T-helper 2 cell treated with Interferon-gamma antibody and Interleukin-4, amounts not matched to agents 100 ng/mL and 5 ng/mL, for 36 hours (primary cell): ENCODE results near the gene POLN. TPM values are rescaled to one million over a fixed set of nuclear protein-coding genes. Genes with fewer than 3 reads are reported as not detected.
"Not testable (repeated sequence)": the region's sequence is repeated elsewhere in the genome, so short reads cannot be mapped to it uniquely, and the experiment has no call there.

Experiments
- intact Hi-C: fragments of 100-400 bp; cut with micrococcal nuclease; formaldehyde crosslinking; loops from one replicate; pipeline ENCODE4 v1.15.1; 2023
- total RNA-seq: library from RNA; stranded (reverse); gene quantifications from 2 replicates; pipeline ENCODE4 v1.2.3, GENCODE V29; 2022

POLN gene
- total RNA-seq, 1 donor from 2014 or later: 4.0 TPM

- intact Hi-C loops: loop anchor here (10.0 kb wide), 2 partner anchors 127 to 167 kb away; partner anchors contain the start of gene NELFA
These were observed 69.8 kb downstream of the POLN start for GRCh38 chr4:2172161-2172560.

DNA sequence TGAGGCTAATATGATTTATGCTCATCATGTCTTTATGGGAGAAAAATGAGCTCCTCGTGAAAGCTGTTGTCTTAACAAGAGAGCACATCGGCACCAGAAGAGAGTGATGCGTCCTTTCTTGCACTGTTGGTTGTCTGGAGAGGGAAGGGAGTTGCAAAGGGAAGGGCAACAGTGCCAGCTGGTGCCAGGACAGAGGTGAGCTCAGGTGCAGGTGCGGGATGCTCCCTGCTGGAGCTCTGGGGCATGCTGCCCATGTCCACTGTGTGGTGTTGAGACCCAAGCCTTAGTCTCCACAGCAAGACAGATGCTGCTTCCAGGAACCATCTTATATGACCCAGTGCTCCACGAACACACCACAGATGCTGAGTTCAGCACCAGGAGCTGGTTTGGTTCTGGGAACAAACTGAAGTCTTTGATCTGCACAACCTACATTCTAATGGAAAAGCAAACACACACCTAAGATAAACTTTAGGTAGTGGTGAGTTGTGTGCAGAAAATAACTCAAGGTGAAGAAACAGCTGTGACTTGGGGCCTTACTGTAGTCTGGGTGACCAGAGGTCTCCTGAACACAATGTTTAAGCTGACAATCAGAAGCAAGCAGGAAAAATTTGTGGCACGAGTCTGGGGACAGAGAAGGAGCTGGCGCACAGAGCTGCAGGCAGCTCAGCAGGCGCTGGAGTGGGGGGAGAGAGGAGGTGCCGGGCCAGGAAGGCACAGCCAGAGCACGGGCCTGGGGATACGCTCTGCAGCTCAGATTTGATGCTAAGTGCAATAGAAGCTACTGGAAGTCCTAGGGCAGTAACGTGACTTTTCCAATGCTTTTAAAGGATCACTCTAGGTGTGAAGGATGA, 73.2 kb downstream of the POLN start:
- intact Hi-C loops: no loop called here

GRCh38 chr4:2166253-2166652, 75.7 kb downstream of the POLN start:
- intact Hi-C loops: no loop called here

DNA sequence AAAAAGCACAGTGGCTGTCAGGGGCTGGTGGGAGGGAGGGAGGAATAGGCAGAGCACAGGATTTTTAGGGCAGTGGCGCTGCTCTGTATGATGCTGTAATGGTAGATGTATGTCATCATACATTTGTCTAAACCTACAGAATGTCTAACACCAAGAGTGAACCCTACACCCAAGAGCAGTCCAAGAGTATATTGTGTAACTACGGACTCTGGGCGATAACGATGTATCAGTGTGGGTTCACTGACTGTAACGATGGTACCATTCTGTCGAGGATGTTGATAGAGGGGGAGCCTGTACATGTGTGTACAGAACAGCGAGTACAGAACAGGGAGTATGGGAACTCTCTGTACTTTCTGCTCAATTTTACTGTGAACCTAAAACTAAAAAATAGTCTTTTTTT, 76.5 kb downstream of the POLN start:
- intact Hi-C loops: no loop called here

- intact Hi-C loops: no loop called here
These were observed 78.6 kb downstream of the POLN start for GRCh38 chr4:2163311-2163821.

DNA sequence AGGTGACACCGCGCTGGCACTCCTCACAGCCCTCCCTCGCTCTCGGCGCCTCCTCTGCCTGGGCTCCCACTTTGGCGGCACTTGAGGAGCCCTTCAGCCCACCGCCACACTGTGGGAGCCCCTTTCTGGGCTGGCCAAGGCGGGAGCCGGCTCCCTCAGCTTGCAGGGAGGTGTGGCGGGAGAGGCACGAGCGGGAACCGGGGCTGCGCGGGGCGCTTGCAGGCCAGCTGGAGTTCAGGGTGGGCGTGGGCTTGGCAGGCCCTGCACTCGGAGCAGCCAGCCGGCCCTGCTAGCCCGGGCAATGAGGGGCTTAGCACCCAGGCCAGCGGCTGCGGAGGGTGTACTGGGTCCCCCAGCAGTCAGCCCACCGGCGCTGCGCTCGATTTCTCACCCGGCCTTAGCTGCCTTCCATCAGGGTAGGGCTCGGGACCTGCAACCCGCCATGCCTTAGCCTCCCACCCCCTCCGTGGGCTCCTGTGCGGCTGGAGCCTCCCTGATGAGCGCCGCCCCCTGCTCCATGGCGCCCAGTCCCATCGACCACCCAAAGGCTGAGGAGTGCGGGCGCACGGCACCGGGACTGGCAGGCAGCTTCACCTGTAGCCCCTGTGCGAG, 80.7 kb downstream of the POLN start:
- intact Hi-C loops: not testable (repeated sequence)

DNA sequence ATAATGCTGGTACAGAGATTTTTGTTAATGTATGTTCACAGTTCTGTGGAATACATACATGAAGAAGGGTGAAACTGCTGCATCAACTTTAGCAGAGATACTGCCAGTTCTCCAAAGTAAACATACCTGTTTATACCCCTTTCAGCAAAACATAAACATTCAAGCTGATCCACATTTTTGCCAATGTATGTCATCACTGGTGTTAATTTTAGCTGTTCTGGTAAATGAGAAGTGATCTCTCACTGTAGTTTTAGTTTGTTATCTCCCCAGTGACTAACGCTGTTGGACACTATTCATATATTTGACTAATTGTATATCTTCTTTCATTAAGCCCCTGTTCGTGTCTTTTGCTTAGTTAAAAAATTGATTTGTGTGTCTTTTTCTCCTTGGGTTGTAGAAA, 82.0 kb downstream of the POLN start:
- intact Hi-C loops: no loop called here

- intact Hi-C loops: no loop called here
These were observed 86.7 kb downstream of the POLN start for GRCh38 chr4:2155246-2155645.

DNA sequence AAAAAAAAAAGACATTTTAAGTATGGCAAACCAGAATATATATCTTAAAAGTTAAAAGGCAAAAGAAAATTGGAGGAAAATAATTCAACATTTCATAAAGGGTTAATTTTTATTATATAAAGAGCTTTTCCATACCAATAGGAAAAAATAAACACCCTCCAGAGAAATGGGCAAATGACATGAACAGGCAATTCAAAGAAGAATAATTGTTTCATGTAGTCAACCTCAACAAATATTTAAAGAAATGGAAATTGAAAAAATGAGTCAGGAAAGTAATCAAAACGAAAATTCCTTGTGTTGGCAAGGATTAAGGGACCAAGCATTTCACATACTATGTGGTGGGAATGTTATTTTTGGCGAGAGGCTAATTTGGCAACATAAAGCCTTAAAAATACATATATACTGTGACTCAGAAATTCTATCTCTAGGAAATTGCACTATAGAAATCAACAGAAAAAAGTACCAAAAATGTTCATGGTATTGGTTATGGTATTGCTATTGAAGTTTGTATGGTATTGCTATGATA, 87.6 kb downstream of the POLN start:
- intact Hi-C loops: no loop called here

- intact Hi-C loops: no loop called here
These were observed 90.4 kb downstream of the POLN start for GRCh38 chr4:2151544-2151943.

- intact Hi-C loops: no loop called here
These were observed 91.8 kb downstream of the POLN start for GRCh38 chr4:2150076-2150475.

- intact Hi-C loops: no loop called here
These were observed 99.1 kb downstream of the POLN start for GRCh38 chr4:2142630-2143427.

- intact Hi-C loops: no loop called here
These were observed 100.0 kb downstream of the POLN start for GRCh38 chr4:2141762-2142451.

DNA sequence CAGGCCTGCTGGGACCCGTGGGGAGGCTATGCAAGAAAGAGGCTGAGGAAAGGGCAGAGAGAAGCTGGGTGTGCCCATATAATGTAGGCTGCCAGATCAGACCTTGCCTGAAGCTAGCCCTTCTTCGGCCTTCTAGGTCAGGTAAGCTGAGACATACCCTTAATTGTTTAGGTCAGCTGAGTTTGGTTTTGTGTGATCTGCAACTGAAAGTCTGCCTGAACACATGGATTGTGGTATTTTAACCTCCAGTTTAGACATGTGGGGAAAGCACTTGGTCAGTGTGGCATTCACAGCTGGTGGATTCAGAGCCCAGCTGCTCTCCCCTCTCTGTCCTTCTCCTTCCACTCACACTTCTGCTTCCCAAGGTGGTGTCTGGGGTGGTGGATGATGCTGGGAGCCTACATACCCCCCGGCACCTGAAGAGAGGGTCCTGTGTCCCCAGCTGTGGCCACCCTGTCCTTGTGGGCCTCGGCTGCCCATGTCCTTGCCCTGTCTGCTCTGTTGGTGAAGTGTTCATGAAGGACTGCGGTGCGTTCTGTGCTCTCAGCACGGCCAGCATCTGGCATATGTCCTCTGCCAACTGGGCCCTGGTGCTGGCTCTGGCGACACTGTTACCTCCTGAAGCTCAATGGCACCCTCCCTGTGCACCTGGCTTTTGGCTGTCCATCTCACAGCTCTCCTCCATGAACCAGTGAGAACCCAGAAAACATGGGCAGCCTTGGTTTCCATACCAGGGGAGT, 100.7 kb downstream of the POLN start:
- intact Hi-C loops: no loop called here

GRCh38 chr4:2138846-2139500, 102.9 kb downstream of the POLN start:
- intact Hi-C loops: no loop called here

DNA sequence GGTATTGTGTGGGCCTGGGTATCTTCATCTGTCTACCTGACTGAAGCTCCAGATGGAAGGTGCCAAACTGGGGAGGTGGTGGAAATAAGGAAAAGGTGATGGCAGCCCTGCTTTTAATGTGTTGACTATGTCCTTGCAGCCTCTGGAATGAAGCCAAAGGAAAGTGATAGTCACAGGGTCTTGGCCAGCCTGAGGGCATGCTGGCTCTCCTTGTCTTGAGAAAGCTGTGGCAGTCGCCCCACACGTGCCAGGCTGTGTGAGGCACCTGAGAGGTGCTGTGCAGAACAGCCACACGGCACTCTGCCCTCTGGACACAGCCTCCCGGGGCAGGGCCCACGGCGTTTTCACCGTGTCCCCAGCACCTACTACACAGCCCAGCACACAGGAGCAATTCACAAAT, 105.2 kb downstream of the POLN start:
- intact Hi-C loops: no loop called here

GRCh38 chr4:2135083-2135482, 106.8 kb downstream of the POLN start:
- intact Hi-C loops: no loop called here

DNA sequence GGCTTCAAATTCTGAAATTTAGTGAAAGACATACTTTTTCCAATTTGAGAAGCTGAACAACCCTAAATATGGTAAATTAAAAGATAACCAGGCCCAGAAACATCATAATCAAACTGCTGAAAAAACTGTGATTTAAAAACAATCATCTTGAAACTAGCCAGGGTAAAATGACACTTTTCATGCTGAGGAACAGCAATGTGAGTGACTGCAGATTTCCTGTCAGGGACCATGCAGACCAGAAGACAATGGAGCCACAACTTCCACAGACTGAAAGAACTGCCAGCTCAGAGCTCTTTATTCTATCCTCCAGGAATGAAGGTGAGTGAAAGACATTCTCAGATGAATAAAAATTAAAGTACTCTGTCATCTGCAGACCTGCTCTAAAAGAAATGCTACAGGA, 109.5 kb downstream of the POLN start:
- intact Hi-C loops: no loop called here

GRCh38 chr4:2127609-2128332, 114.2 kb downstream of the POLN start:
- intact Hi-C loops: no loop called here
